SK-N-MC (cell line): ENCODE results near the gene SCTR.

Source experiments
- EZH2 ChIP-seq: fragments of 200-600 bp; sonication (generic); IDR thresholded peaks from one replicate; pipeline ENCODE4 v1.6.1; 2017; ENCODE audit warnings: antibody characterized with exemption
- FOXP2 ChIP-seq: optimal IDR thresholded peaks from 2 replicates; pipeline ENCODE3; 2011; ENCODE audit warnings: mild to moderate bottlenecking, moderate library complexity; ENCODE audit not compliant: insufficient read depth; ENCODE audit errors: extremely low read length, control extremely low read depth
- POLR2AphosphoS5 ChIP-seq: IDR thresholded peaks from 2 replicates; pipeline ENCODE4 v1.6.1; 2012; ENCODE audit warnings: mild to moderate bottlenecking, low read depth, low read length, borderline replicate concordance

GRCh38 chr2:119435081-119435952 is 89.0 kb downstream of the SCTR start:
- TF ChIP-seq POLR2AphosphoS5: no peak
- TF ChIP-seq EZH2: no peak
- TF ChIP-seq FOXP2: no peak
